PC-9 (cell line): ENCODE measurements around the gene OFD1.

Experiments used
- EZH2 ChIP-seq: fragments of 200-600 bp; sonication (generic); IDR thresholded peaks from 2 replicates; pipeline ENCODE4 v1.8.0; 2017; ENCODE audit warnings: antibody characterized with exemption, low read depth
- TF ChIP-seq, protein P1 (sequence below): fragments of 200-600 bp; sonication (generic); conservative IDR thresholded peaks from 2 replicates; pipeline ENCODE4 v1.6.1; 2017; ENCODE audit warnings: mixed run types, antibody characterized with exemption, mild to moderate bottlenecking, moderate library complexity

DNA sequence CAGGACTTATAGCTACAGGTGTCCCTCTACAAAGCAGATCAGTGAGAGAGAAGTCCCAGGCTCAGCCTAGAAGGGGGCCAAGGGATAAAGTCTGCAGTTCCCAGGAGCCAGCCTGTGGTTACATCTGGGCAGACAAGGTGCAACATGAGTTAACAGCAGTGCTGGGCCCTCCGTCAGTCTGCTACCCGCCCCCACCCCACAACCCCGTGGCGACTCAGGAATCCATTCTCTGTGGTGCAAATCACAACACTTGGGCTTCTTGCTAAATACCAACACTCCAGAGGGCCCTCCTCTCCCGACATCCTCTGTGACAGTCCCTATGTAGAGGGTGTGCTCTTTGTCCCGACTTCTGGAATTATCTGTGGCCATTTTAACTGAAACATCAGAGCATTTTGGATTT, 68.6 kb downstream of the OFD1 start:
- TF ChIP-seq, protein P1, sequence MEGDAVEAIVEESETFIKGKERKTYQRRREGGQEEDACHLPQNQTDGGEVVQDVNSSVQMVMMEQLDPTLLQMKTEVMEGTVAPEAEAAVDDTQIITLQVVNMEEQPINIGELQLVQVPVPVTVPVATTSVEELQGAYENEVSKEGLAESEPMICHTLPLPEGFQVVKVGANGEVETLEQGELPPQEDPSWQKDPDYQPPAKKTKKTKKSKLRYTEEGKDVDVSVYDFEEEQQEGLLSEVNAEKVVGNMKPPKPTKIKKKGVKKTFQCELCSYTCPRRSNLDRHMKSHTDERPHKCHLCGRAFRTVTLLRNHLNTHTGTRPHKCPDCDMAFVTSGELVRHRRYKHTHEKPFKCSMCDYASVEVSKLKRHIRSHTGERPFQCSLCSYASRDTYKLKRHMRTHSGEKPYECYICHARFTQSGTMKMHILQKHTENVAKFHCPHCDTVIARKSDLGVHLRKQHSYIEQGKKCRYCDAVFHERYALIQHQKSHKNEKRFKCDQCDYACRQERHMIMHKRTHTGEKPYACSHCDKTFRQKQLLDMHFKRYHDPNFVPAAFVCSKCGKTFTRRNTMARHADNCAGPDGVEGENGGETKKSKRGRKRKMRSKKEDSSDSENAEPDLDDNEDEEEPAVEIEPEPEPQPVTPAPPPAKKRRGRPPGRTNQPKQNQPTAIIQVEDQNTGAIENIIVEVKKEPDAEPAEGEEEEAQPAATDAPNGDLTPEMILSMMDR: no peak
- no peak for TF ChIP-seq EZH2
